Activated CD8-positive, alpha-beta memory T cell treated with anti-CD3 and anti-CD28 coated beads, Interleukin-2, amount 50 U/mL, for 24 hours (primary cell): ENCODE data around the gene SH3BP1.

Experiments used
- DNase-seq: peaks from one replicate; pipeline ENCODE4 v3.0.0-alpha.2; 2020; ENCODE audit errors: extremely low read depth

Gene SH3BP1

DNA sequence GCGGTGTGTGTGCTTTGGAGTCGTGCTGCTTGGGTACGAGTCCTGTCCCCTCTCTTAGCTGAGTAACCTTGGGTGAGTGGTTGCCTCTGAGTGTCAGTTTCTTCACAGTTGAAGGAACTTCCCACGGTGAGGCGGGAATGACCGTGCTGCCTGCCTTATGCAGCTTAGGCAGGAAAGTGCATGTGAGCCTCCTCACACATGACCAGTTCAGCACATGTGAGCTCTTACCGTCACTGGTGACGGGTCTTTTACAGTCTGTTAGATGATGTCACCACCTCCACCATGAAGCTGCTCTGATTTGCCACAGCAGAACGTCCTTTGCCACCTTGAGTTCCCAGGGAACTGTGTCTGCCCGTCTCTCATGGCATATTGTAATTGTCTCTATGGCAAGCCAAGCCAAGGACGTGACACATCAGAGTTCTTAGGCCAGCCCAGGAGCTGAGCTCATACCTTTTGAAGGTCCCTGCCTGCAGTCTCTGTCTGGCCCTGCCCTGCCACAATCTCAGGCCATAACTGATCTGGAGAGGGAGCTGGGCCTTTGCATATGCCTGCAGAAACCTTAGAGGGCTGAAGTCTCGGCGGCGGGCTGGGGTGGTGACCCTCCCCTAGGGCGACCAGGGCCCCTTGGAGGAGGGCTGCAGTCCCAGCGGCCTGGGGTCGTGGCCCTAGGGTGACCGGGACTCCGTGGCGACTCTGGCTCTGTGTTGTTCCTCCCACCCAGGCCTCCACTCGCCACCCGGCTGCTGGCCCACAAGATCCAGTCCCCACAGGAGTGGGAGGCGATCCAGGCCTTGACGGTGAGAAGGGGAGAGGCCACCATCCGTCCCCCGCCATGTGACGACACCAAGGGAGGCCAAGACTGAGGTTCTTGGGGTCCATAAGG lies 23.0 kb upstream of the SH3BP1 start:
- no peak for DNase-seq

DNA sequence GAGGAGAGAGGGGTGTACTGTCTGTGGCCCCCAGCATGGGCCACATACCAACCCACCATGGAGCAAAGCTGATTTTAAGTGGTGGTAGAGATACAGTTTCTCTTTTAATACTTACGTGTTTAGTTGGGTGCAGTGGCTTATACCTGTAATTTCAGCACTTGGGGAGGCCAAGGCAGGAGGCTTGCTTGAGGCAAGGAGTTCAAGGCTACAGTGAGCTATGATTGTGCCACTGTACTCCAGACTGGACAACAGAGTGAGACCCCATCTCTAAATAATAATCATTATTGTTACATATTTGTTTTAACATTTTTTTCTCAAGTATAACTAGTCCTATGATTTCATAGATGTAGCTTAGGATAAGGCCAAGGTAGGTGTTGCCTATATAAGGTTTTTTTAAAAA lies 22.0 kb upstream of the SH3BP1 start:
- no peak for DNase-seq

DNA sequence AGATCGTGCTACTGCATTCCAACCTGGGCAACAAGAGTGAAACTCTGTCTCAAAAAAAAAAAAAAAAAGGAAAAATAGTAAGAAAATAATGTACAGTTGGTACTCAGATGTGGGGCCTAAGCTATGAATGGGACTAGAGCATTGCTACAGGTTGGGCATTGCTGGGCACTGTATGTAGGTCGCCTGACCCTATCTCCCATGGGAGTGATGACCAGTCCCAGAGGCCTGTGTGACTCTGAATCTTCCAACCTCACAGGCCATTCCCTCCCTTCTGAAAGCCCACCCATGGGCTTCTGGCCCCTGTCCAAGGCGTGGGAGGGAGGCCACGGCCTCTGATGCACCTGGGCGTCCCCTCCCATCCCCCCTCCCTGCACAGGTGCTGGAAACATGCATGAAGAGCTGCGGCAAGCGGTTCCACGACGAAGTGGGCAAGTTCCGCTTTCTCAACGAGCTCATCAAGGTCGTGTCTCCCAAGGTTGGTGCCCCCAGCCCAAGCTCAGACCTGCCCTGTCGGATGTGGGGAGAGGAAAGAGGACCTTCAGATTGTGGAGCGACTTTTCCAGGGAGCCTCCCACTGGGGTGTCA lies 21.3 kb upstream of the SH3BP1 start:
- DNase-seq, result no peak

DNA sequence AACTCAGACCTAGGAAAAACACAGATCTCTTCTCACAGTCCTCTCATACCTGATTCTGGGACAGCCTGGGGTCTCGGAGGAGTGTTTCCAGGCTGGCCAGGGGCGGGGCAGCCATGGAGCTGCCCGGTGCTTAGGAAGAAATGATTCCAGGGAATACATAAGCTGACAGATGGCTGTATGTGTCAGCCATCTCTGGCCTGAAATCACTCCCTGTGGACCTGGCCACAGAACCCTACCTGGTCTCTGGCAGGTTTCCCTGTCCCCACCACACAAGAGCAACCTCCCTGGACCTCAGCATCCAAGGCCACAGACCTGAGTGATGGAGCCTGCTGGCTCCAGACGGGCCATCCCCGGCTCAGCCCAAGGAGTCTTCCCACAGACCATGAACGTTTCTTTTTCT lies 20.8 kb upstream of the SH3BP1 start:
- no peak for DNase-seq

DNA sequence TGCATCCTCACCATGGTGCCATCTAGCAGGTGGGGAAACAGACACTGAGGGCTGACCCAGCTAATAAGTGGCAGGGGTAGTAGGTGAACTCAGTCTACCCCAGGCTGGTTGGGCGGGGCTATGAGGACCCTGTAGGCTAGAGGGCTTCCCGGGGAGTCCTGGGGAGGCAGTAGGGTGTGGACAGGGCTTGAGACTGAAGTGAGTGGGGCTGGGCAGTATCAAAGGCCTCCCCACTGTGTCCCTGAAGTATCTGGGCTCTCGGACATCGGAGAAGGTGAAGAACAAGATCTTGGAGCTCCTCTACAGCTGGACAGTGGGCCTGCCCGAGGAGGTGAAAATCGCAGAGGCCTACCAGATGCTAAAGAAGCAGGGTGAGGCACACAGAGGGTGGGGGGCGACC lies 19.5 kb upstream of the SH3BP1 start:
- DNase-seq, result no peak

DNA sequence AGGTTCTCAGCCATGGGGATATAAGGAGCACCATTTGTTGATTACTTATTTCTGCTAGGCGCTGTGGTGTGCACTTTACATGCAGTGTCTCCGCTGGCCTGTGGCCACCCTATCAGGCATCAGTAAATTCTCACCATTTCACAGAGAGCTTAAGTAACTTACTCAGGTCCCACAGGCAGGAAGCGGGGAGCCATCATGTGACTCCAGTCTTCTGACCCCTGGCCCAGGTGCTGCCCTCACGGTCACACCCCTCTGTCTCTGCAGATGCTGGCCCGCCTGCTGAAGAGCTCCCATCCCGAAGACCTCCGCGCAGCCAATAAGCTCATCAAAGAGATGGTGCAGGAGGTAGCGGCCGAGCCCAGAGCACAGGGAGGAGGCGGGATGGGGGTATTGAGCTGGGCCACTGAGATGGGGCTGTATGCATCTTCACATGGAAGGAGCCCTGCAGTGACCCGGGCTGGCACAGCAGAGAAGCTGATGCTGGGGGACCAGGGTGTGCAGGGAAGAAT lies 18.1 kb upstream of the SH3BP1 start:
- no peak for DNase-seq

DNA sequence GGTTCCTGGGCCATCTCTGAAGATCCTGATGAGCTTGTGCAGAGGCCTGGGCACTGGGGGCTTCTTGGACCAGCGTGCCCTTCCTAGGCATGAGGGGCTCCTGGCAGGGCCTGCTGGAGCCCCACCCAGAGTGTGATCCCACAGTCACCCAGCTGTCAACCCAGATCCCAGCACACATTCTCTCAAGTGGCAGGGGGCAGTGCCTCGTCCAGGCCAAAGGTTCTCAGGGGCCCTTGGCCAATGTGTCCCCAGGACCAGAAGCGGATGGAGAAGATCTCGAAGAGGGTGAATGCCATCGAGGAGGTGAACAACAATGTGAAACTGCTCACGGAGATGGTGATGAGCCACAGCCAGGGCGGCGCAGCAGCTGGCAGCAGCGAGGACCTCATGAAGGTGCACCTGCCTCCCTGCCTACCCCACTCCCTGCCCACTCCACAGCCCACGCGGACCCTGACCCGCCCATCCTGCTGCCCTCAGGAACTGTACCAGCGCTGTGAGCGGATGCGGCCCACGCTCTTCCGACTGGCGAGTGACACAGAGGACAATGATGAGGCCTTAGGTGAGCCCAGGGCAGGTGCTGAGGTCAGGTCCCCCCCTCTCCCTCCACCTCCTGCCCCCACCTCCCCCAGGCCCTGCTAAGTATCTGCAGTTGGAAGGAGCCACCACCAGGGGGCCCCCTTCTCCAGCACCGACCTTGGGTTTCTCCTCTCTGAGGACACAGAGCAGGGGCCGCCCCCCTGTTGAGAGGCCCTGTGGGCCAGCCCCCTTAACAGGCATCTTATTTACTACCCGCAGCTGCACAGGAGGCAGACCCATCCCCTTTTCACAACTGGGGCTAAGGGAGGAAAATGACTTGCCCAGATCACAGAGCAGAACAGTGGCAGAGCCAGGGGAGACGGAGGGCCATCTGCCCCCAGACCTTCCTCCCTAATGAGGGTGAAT lies 16.1 kb upstream of the SH3BP1 start:
- DNase-seq, result no peak

DNA sequence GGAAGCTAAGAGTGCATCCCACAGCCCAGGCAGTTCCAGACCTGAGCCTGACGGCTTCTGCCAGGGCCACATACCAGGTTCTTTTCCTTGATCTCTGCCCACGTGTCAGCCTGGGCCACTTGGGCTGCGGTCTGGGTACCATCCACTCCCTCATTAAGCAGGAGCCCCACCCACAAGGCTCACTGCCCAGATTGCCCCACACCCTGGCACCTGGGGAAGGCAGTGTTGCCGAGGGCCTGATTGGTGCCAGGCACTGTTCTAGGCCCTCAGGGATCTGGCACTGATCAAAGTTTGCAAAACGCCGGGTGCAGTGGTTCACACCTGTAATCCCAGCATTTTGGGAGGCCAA lies 15.5 kb upstream of the SH3BP1 start:
- no peak for DNase-seq

DNA sequence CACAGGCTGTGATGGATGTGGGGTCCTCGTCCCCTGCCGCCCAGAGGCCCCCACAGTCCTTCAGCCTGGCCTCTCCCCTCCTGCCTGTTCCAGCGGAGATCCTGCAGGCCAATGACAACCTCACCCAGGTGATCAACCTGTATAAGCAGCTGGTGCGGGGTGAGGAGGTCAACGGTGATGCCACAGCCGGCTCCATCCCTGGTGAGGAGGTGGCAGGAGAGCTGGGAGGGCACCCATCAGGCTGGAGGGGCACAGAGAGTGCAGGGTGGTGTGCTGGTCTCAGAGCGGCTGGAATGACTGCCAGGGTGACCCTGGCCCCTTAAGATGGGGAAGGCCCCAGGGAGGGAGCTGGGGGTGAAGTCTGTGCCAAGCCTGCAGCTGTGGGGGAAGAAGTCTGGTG lies 14.6 kb upstream of the SH3BP1 start:
- no peak for DNase-seq

DNA sequence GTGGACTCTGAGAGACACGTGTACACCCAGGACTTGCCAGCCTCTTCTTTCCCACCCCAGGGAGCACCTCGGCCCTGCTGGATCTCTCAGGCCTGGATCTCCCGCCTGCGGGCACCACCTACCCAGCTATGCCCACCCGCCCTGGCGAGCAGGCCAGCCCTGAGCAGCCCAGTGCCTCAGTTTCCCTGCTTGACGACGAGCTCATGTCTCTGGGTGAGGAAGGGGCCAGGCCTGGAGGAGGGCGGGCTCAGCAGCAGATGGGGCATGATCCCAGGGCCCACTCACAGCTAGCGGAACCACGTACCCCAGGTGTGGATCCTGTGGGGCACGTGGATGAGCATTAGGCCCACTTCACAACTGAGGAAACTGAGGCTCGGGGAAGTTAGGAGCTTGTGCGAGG lies 13.7 kb upstream of the SH3BP1 start:
- no peak for DNase-seq

DNA sequence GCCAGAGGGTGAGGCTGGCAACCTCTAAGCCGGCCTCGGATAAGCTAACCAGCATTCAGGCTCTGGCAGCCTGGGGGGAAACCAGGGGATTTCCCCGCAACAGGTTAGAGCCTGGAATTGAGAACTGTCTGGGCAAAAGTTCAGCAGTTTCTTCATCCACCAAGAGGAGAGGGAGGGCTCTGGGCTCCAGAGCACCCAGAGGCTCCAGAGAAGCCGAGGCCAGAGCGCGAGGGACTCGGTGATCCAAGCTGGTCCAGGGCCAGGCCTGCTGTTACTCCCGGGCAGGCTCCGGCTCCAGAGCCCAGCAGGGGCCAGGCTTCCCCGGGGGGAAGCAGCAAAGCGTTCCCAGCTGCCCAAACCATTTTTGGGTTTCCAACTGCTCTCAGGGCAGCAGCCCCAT lies 13.3 kb upstream of the SH3BP1 start:
- no peak for DNase-seq

DNA sequence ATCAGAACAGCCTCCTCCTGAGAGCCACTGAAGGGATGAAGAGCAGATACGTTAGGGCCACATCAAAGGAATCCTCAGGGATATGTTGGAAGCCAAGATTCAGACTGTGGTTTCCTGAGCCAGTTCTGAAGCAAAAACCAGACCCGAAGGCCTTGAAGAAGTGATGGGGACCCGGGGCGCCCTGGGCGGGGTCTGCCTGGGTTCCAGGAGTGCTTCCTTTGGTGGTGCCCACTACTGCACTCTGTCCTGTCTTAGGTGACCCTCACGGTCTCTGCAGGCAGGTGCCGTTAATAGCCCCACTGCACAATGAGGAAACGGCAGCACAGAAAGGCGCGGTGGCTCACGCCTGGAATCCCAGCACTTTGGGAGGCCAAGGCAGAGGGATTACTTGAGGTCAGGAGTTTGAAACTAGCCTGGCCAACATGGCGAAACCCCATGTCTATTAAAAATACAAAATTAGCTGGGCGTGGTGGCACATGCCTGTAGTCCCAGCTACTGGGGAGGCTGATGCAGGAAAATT lies 12.9 kb upstream of the SH3BP1 start:
- no peak for DNase-seq

DNA sequence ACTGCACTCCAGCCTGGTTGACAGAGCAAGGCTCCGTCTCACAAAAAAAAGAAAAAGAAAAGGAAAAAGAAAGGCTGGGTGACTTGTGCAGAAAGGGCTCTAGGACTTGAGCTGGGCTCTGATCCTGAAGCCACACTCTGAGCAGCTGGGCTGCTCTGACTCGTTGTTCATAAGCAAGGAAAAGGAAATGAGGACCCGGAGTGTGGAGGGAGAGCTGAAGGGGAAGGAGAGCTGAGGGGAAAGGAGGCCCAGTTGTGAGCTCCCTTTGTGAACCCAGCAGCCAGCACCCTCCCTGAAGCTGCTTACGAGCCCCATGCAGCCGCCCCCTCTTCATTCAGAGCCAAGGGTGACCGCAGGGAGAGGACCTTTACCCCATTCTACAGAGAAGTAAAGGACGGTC lies 12.3 kb upstream of the SH3BP1 start:
- no peak for DNase-seq

DNA sequence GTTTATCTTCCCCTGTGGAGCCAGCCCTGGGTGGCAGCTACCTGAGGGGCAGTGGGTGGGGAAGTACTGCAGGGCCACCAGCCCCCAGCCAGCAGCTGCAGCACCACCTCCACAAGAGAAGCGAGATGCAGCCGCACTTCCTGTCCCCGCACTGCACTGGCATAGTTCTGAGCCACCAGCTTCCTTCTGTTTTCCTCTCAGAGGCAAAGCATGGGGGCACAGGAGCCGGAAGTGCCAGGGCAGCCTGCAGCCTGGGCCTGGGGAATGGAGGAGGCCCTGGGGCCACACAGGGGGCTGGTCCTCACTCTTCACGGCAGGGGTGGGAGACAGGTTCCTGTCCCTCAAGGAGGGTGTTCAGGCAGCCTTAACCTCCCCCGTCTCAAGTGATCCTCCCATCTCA lies 11.9 kb upstream of the SH3BP1 start:
- DNase-seq, result no peak

DNA sequence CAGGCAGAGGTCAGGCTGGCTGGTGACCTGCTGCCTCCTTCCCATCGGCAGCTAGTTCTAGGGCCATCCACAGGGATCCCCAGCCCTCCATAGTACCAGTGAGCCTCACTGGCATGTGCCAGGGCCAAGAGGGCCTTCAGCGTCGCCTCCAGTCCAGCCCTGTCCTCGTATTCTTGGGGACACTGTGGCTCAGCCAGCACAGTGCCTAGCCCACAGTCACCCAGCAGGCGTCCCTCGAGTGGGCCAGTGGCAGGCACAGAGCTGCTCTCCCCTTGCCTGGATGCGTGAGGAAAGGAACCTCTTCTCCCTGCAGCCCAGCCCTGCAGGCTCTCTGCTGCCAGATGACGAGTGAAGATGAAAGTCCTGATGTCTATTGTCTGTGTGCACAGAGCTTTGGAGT lies 10.6 kb upstream of the SH3BP1 start:
- DNase-seq, result no peak

DNA sequence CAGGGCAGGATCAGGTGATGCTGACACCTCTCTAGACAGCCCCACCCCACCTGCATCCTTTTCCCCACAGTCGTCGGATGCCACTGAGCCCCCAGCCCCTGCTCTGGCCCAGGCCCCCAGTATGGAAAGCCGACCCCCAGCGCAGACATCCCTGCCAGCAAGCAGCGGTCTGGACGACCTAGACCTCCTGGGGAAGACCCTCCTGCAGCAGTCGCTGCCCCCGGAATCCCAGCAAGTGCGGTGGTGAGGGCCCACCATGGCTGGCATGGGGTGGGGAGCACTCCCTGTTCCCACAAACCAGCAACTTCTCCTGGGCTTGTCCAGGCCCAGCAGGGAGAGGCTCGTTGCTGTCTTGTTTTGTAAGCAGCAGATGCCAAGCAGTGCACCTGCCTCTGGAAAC lies 9.5 kb upstream of the SH3BP1 start:
- DNase-seq, result no peak

DNA sequence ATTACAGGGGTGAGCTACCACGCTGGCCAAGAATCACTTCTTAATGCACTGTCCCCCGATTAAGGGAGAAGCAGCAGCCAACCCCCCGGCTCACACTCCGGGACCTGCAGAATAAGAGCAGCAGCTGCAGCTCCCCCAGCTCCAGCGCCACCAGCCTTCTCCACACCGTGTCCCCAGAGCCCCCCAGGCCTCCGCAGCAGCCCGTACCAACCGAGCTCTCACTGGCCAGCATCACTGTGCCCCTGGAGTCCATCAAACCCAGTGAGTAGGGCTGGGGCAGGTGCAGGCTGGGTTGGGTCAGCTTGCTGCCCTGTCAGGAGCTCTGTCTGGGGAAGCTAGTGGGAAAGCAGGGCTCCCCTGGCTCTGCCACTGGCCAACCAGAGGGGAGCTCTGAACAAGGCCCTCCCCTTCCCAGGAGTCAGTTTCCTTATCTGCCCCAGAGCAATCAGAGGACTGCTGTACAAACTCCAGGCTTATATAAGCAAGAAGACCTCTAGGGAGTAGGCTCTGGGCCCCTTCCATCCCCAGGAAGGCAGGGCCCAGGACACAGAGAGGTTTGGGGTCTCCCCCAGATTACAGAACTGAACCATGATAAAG lies 8.5 kb upstream of the SH3BP1 start:
- no peak for DNase-seq

DNA sequence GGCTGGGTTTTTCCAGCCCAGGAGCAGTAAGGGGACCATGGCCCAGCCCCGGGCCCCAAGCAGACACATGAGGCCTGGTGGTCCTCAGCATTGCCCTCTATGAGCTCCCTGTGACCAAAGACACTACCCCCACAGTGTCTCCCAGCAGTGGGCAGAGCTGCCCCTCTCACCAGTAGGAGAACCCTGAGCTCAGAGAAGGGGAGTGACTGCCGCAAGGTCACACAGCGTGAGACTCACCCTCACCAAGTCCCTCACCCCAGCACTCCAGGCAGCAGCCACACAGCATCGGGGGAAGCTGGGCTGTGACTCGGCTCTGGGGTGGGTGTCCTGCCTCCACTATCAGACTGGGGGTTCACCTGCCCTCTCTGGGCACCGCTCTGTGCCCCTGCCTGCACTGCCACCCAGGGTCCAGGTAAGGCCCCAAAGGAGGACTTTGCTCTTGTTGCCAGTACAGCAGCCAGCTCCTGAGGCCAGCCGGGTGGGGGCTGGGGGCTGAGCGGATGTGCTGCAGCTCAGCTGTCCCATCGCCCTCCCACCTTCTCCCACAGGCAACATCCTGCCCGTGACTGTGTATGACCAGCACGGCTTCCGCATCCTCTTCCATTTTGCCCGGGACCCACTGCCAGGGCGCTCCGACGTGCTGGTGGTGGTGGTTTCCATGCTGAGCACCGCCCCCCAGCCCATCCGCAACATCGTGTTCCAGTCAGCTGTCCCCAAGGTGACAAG lies 7.9 kb upstream of the SH3BP1 start:
- DNase-seq, result no peak

DNA sequence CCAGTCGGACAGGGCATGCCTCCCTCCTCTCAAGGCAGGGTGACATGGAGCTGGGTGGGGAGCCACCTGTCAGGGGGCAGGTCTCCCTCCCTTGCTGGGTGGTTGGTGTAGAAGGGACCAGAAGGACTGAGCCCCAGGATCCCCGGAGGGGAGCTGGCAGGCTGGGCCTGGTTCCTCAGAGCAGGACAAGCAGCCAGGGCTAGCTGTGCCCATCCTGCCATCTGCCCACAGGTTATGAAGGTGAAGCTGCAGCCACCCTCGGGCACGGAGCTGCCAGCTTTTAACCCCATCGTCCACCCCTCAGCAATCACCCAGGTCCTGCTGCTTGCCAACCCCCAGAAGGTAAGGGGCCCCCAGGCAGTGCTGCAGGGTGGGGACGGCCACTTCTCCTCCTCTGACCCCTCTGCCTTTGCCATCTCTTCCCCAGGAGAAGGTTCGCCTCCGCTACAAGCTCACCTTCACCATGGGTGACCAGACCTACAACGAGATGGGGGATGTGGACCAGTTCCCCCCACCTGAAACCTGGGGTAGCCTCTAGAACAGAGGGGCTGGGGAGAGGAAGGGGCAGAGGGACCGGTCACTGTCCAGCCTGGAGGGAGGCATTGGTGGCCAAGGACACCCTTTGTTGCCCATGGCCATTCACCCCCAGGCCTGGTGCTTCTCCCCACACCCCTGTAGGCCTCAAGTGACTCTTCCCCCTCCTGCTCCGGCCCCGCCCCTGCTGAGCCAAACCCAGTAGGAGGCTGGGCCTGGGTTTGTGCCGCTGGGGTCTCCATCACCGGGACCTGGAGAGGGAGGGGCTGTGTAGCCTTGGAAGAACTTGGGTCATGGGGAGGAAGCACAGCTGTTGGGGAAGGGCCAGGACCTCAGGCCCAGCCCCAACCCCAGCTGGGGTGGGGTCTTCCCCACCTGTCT lies 7.0 kb upstream of the SH3BP1 start:
- DNase-seq, result no peak

DNA sequence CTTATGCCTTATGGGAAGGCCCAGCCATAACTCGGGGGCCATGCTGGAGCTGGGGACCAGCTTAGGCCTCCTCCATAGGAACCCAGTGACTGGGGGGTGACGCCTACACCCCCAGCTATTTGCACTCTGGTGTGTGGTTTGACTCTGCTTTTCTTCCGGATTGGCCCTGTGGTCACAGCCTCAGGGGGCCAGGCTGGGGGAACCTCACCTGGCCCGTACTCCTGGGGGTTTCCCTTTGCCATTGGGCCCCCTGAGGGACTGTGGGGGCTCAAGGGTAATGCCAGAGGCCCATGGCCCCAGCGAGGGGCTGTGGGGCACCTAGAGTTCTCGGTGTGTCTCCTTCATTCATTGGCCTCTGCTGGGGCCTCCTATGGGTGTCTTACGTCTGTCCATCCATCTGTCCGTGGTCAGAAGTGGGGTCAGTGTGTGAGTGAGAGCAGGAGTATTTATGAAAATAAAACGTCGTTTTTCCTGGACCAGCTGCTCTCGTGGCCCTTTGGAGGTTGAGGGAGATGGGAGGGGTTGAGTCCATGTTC lies 6.3 kb upstream of the SH3BP1 start:
- DNase-seq, result no peak
